NCI-H2171 treated with DMSO at 0.1 percent for 48 hours (cell line): ENCODE data around the gene NFASC.

ENCODE experiments used
- DNase-seq: peaks from one replicate; lab custom pipeline; 2025; lab: John Stamatoyannopoulos, UW

The NFASC gene

GRCh38 chr1:205064301-205064700 is 193.6 kb downstream of the NFASC start:
- DNase-seq = no peak

GRCh38 chr1:205064741-205065316 is 194.2 kb downstream of the NFASC start:
- DNase-seq = no peak

GRCh38 chr1:205065666-205066065 is 195.0 kb downstream of the NFASC start:
- DNase-seq = no peak

- DNase-seq = no peak
Measured at GRCh38 chr1:205066141-205066818, 195.6 kb downstream of the NFASC start.

GRCh38 chr1:205067031-205067430 is 196.4 kb downstream of the NFASC start:
- DNase-seq = no peak

- no peak for DNase-seq
Measured at GRCh38 chr1:205068001-205068400, 197.3 kb downstream of the NFASC start.

GRCh38 chr1:205068457-205069040 is 197.9 kb downstream of the NFASC start:
- DNase-seq = no peak

GRCh38 chr1:205069371-205070125 is 198.9 kb downstream of the NFASC start:
- DNase-seq = no peak

- DNase-seq = no peak
Measured at GRCh38 chr1:205071028-205071409, 200.4 kb downstream of the NFASC start.

- no peak for DNase-seq
Measured at GRCh38 chr1:205071801-205072200, 201.1 kb downstream of the NFASC start.

- DNase-seq = no peak
Measured at GRCh38 chr1:205072286-205072685, 201.6 kb downstream of the NFASC start.
